GDM1 (cell line): ENCODE data around the gene TPI1.
A peak's percentile ranks its signal among the peaks of the same experiment; 100 is the strongest.
"Not testable (repeated sequence)": the region's sequence is repeated elsewhere in the genome, so short reads cannot be mapped to it uniquely, and the experiment has no call there.

ENCODE experiments used
- DNase-seq: peaks from one replicate; lab custom pipeline; 2025; lab: John Stamatoyannopoulos, UW

The TPI1 gene

DNA sequence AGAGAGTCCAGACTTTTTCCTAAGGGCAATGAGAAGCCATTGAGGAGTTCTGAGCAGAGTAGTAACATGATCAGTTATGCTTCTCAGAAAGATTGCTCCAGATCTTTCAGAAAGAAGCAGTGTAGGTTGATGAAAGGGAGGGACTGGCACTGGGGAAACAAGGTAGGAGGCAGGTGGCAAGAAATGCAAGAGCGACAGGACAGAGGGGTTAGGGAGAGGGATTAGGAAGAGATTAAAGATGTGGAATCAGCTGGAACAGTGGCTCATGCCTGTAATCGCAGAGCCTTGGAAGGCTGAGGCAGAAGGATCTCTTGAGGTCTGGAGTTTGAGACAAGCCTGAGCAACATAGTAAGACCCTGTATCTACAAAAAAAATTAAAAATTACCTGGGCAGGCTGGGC is 19.7 kb upstream of the TPI1 start:
- no peak for DNase-seq

- DNase-seq, result no peak
Measured at GRCh38 chr12:6849427-6849826, 17.9 kb upstream of the TPI1 start.

- no peak for DNase-seq
Measured at GRCh38 chr12:6849976-6850560, 17.3 kb upstream of the TPI1 start.

GRCh38 chr12:6850796-6851152 is 16.6 kb upstream of the TPI1 start:
- no peak for DNase-seq

GRCh38 chr12:6851153-6851920 is 16.0 kb upstream of the TPI1 start, which contains the start of gene CDCA3:
Gene CDCA3 (minus strand): TSS chr12:6851286. CDS start chr12:6850952, 334 bp downstream.
- peak; percentile 96 for DNase-seq

DNA sequence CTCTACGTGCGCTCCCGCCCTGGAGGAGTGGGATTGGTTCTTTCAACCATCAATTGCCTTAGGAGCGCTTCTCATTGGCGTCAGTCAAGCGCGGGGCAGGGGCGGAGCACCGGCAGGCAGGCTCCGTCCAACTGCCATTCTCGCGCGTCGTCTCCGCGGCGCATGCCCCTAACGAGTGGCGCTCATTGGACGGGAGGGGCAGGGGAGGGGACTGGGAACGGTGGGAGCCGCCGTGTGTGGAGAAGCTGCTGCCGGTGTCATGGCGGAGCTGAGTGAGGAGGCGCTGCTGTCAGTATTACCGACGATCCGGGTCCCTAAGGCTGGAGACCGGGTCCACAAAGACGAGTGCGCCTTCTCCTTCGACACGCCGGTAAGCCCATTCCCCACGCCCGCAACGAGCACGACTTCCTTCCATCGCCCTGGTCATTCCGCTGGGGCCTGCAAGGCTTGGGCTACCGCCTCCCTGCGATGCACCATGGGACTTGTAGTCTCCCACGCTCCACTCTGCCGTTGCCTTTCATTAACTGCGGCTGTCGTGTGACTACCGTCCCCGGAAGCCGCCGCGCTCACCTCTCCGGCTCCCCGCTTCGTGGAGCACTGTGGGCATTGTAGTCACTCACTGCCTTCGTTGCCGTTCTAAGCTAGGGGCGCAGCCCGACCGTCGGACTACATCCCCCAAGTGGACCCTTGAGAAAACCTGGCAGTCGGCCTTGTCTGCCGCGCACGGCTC is 15.2 kb upstream of the TPI1 start, which contains the start of gene USP5:
TSS of gene USP5 (plus strand) at position 230 of the 730 bp plus-strand sequence. CDS start at position 260, 30 bp downstream.
- peak; percentile 99 for DNase-seq

GRCh38 chr12:6852651-6853354 is 14.5 kb upstream of the TPI1 start:
- no peak for DNase-seq

DNA sequence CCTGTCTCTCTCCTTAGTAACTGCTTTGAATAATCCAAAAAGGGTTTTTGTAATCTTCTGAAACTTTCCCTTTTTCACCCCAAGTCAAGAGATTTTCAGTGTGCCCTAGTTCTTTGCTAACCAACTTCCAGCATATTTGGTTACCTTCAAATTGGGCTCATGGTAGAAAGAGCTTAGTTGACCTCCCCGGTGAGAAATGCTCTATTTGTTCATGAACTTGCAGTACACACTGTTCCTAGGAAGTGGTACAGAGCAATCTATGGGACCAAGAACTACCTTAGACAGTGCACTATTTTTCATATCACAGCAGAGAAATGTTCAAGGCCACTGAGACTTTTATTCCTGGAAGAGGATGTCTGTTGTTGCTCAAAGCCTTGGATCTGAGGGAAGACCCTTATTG is 13.7 kb upstream of the TPI1 start:
- no peak for DNase-seq

DNA sequence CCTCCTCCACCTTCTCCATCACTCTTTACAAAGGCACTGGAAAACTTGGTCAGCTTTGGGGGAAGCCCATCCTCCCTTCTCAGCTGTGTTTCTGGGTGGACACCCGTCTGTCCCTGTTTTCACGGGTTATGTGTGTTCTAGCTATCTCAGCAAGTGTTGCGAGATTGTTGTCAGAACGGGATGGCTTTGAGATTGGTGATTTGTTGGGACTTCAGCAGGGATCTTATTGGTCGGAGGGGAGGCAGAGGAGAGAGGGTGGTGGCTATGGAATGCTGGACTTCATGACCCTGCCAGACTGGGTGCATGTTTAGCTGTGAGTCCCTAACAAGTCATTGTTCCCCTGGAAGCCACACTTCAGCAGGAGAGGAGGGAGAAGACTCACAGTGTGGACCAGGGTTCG is 13.3 kb upstream of the TPI1 start:
- DNase-seq, result no peak

GRCh38 chr12:6855322-6855721 is 12.0 kb upstream of the TPI1 start:
- DNase-seq, result no peak

DNA sequence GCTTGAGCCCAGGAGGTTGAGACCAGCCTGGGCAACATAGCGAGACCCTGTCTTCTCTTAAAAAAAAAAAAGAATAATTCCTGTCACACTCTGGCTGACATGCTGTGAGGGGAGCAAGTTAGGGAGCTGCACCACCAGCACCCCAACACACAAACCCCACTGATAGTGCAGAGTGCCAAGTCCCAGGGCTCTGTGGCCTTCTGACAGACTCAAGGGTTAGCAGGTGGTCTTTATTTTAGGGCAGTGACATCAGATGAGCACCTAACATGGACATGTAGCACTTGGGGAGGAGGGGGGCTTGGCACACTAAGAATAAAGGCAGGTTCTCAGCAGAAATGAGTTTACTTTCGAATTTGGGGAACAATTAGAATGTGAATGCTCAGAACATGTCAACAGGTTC is 8.5 kb upstream of the TPI1 start:
- no peak for DNase-seq

DNA sequence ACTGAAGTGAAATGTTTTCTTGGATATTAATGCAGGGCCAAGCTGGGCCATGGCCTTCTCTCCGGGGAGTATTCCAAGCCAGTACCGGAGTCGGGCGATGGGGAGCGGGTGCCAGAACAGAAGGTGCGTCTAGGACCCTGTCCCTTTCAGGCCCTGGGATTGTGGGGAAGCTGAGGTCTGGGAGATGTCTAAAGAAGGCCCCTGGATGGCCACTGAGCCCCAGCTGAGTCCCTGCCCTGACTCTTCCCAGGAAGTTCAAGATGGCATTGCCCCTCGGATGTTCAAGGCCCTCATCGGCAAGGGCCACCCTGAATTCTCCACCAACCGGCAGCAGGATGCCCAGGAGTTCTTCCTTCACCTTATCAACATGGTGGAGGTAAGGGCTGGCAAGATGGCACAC is 7.2 kb upstream of the TPI1 start:
- no peak for DNase-seq

GRCh38 chr12:6860942-6861341 is 6.4 kb upstream of the TPI1 start:
- no peak for DNase-seq

GRCh38 chr12:6861391-6861790 is 5.9 kb upstream of the TPI1 start:
- no peak for DNase-seq

- DNase-seq, result no peak
Measured at GRCh38 chr12:6863033-6863432, 4.3 kb upstream of the TPI1 start.

DNA sequence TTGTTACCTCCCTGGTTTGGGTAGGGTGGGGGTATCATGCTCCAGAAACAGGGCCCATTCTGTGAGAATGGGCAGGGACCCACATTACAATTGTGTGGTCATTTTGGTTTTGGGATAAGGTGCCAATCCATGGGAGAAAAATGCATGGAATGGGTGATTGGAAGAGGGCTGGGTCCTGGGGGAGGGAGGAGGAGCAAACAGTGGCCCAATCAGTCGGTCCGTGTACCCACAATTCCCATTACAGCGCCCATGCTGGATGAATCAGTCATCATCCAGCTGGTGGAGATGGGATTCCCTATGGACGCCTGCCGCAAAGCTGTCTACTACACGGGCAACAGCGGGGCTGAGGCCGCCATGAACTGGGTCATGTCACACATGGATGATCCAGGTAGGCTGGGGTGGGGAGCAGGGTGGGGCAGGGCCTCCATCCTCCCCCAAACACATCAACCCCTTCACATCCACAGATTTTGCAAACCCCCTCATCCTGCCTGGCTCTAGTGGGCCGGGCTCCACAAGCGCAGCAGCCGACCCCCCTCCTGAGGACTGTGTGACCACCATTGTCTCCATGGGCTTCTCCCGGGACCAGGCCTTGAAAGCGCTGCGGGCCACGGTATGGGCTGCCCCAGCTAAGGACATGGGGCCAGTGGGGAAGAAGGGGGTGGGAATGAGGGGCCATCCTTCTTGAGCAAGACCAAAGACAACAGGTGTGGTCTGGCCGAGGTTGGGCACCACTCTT is 3.6 kb upstream of the TPI1 start:
- no peak for DNase-seq

GRCh38 chr12:6865307-6865706 is 2.0 kb upstream of the TPI1 start:
- DNase-seq, result not testable (repeated sequence)

DNA sequence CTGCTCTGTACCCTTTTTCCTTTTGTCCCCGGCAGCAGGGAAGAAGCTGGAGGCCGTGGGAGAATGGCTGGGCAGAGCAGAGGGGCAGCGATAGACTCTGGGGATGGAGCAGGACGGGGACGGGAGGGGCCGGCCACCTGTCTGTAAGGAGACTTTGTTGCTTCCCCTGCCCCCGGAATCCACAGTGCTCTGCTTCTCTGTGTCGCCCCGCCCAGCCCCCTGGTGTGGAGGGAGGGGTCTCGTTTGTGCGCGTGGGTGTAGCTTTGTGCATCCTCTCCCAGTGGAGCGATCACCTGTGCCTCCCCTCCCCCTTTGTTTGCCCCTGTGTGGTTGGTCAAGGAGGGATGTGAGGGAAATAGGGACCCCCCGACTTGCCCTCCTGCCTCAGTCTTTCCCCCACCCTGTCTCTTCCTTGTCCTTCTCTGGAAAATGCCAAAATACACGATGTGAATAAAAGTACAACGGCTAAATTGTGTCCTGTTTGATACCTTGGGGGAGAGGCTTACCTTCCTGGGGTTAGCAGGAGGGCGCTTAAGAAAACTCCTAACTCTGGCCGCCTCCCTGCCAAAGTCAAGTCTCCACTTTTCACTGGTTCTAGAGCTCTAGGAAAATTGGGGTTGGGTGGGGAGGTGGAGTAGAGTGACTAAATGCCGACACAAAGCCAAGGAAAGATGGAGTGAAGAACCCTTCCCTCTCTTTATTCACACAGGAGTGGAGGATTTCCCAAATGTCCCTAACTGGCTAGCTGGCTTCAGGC is 990 bp upstream of the TPI1 start:
- no peak for DNase-seq

- DNase-seq, result no peak
Measured at GRCh38 chr12:6866920-6867412, 365 bp upstream of the TPI1 start.

DNA sequence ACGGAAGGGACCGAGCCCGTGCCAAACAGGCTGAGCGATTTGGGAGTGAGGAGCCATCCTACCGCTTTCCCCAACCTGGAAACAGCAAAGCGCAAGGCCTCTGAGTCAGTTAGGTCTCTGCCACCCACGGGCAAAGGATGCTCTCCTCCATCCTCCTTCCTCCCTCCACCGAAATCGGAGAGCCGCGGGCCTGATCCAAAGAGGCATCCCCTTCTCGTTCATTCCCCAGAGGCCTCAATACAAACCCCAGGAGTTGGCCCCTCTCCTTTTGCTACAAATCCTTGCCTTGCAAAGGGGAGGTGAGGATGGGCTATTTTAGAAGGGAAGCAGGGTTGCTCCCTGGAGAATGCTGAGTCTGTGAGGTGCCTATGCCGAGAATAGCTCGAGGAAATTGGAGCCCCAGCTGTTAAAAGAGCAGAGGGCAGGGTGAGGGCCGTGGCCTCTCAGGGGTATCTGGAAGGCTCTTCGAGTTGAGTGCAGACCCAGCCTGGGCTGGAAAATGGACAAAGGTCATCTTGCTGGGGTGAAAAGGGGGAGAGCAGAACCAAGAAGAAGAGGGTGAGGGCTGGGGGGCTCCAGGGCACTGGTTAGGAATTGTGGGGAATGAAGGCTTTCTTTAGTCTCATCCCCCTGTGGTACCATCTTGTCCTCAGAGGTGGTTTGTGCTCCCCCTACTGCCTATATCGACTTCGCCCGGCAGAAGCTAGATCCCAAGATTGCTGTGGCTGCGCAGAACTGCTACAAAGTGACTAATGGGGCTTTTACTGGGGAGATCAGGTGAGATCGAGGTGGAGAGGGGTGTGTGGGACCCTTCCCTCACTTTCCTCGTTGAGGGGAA is 1.1 kb downstream of the TPI1 start:
- DNase-seq, result no peak
